HepG2 (cell line): ENCODE data around the gene OOSP1. TPM values are rescaled to one million over a fixed set of nuclear protein-coding genes. Genes with fewer than 3 reads are reported as not detected.

Source experiments
- ATAC-seq: fragments of 200-7000 bp; cut with Tn5 transposase; 3 replicates; pipeline ENCODE4 v1.9.1; 2020; ENCODE audit warnings: mild to moderate bottlenecking, moderate library complexity
- BruUV-seq: library from RNA; stranded (reverse); fragments of 400-500 nt; replicated peaks from 2 replicates; lab custom pipeline; 2021; lab: Mats Ljungman, UMichigan
- CTCF ChIA-PET: fragments of 300-600 bp; formaldehyde crosslinking; extraction: SDS; loops from one replicate; lab custom pipeline; 2021; ENCODE audit warnings: low total read pairs, inconsistent platforms, low intra/inter-chr PET ratio; lab: Yijun Ruan, JAX
- POLR2A ChIA-PET: fragments of 350-600 bp; sonication (Branson Sonifier 250); formaldehyde crosslinking; loops from one replicate; lab custom pipeline; 2020; ENCODE audit warnings: antibody characterized with exemption, inconsistent platforms; lab: Yijun Ruan, JAX
- DNase-seq: peaks from one replicate; pipeline ENCODE4 v3.0.0-alpha.2; 2015; ENCODE audit warnings: low spot score
- FAIRE-seq: peaks from 3 replicates; lab custom pipeline; 2011; peaks lifted over from hg19 to GRCh38; lab: Jason Lieb, UNC
- H2AFZ ChIP-seq: one replicate; pipeline ENCODE4 v1.6.1; 2011; ENCODE audit warnings: low read length, inconsistent platforms
- H3K27ac ChIP-seq: fragments of 300-600 bp; 3 replicates; pipeline ENCODE4 v1.8.0; 2011; ENCODE audit warnings: mixed run types, mild to moderate bottlenecking, mixed read lengths, low read length, inconsistent platforms; ENCODE audit not compliant: insufficient read depth; ENCODE audit errors: extremely low read length
- H3K27me3 ChIP-seq, 2 experiments: fragments of 200-600 bp in 1 of 2; 2 replicates in 1 of 2; 3 replicates in 1 of 2; pipeline versions ENCODE4 v1.6.0 to v1.8.0; 2011; ENCODE audit warnings: low read length in 2 of 2, mild to moderate bottlenecking in 2 of 2, moderate library complexity in 2 of 2, inconsistent platforms in 1 of 2; ENCODE audit not compliant: insufficient read depth in 2 of 2, control insufficient read depth in 1 of 2
- H3K36me3 ChIP-seq, 2 experiments: fragments of 200-600 bp in 1 of 2; replicated peaks in 1 of 2; 2 replicates in 1 of 2; 3 replicates in 1 of 2; pipeline versions ENCODE4 v1.5.1 to v1.8.0; 2011; ENCODE audit warnings: low read length in 2 of 2, inconsistent platforms in 1 of 2; ENCODE audit not compliant: insufficient read depth in 2 of 2, control insufficient read depth in 1 of 2
- H3K4me1 ChIP-seq: 2 replicates; pipeline ENCODE4 v1.5.1; 2012; ENCODE audit warnings: low read length, inconsistent platforms; ENCODE audit not compliant: insufficient read depth
- H3K4me2 ChIP-seq: 2 replicates; pipeline ENCODE4 v1.6.0; 2011; ENCODE audit warnings: low read depth, low read length, inconsistent platforms
- H3K4me3 ChIP-seq, 3 experiments: fragments of 200-600 bp in 1 of 3; sonication (generic), shearing (Covaris generic) in 1 of 3; replicated peaks in 1 of 3; 2 replicates each; pipeline ENCODE4 v1.5.1; 2011 to 2016; ENCODE audit warnings: low read length in 3 of 3, inconsistent platforms in 2 of 3, low read depth in 2 of 3, mild to moderate bottlenecking in 2 of 3, control low read depth in 1 of 3, mixed read lengths in 1 of 3; ENCODE audit not compliant: insufficient read depth in 1 of 3
- H3K79me2 ChIP-seq: one replicate; pipeline ENCODE4 v1.6.1; 2011; ENCODE audit warnings: low read length, inconsistent platforms; ENCODE audit not compliant: insufficient read depth
- H3K9ac ChIP-seq: 2 replicates; pipeline ENCODE4 v1.6.0; 2011; ENCODE audit warnings: mild to moderate bottlenecking, low read depth, low read length, inconsistent platforms; ENCODE audit not compliant: insufficient read depth
- H3K9me3 ChIP-seq: 2 replicates; pipeline ENCODE4 v1.5.1; 2012; ENCODE audit warnings: mild to moderate bottlenecking, low read length
- H4K20me1 ChIP-seq: 2 replicates; pipeline ENCODE4 v1.6.0; 2011; ENCODE audit warnings: inconsistent platforms, mild to moderate bottlenecking, low read length, moderate library complexity; ENCODE audit not compliant: insufficient read depth
- BRF2 ChIP-seq: sonication (generic); formaldehyde crosslinking; IDR thresholded peaks from 2 replicates; pipeline ENCODE4 v1.8.1; 2022; ENCODE audit warnings: mild to moderate bottlenecking, missing genetic modification reagents
- HNF4A ChIP-seq: sonication (generic); formaldehyde crosslinking; IDR thresholded peaks from 2 replicates; pipeline ENCODE4 v1.4.0; 2020; ENCODE audit warnings: missing genetic modification reagents
- HOXD1 ChIP-seq: sonication (generic); formaldehyde crosslinking; IDR thresholded peaks from 2 replicates; pipeline ENCODE4 v1.5.0; 2020; ENCODE audit warnings: missing genetic modification reagents
- KLF6 ChIP-seq: IDR thresholded peaks from 2 replicates; pipeline ENCODE4 v1.8.0; 2016; ENCODE audit warnings: missing biosample characterization, missing genetic modification reagents
- TCF7L2 ChIP-seq: IDR thresholded peaks from 2 replicates; pipeline ENCODE4 v1.6.1; 2011; ENCODE audit warnings: mild to moderate bottlenecking, low read depth, low read length, moderate library complexity
- ZHX1 ChIP-seq: sonication (generic); formaldehyde crosslinking; IDR thresholded peaks from 2 replicates; pipeline ENCODE4 v1.8.1; 2022; ENCODE audit warnings: low read depth, mild to moderate bottlenecking, missing genetic modification reagents
- ZNF782 ChIP-seq: sonication (generic); formaldehyde crosslinking; IDR thresholded peaks from 2 replicates; pipeline ENCODE4 v1.4.0; 2020; ENCODE audit warnings: missing genetic modification reagents, mild to moderate bottlenecking, borderline replicate concordance
- WGBS: methylation state at CpG from one replicate; pipeline ENCODE4 v1.1.6; 2017; ENCODE audit warnings: low lambda C conversion rate; 5-methylcytosine and 5-hydroxymethylcytosine counted together
- in situ Hi-C: cut with HindIII; loops from 2 replicates; pipeline ENCODE4 v1.10.0; 2017; ENCODE audit warnings: low pct_unique_long_range_greater_than_20kb; ENCODE audit not compliant: extremely low pct_ligation_motif_present
- intact Hi-C: fragments of 100-400 bp; cut with micrococcal nuclease; formaldehyde crosslinking; loops from one replicate; pipeline ENCODE4 v1.10.0; 2022; ENCODE audit not compliant: unreplicated experiment
- polyA plus RNA-seq, 8 experiments: library from polyadenylated mRNA; depleted of rRNA in 3 of 8; stranded (reverse) in 7 of 8; unstranded in 1 of 8; fragments of >200 nt; fragmentation: Illumina TruSeq in 4 of 8; extraction: Trizol in 4 of 8; gene quantifications; 2 replicates each; pipeline versions ENCODE4 v1.2.1 to v1.2.3, GENCODE V29; 2011 to 2016; ENCODE audit warnings: low read depth in 4 of 8, missing spikeins in 1 of 8, mixed read lengths in 1 of 8; ENCODE audit not compliant: insufficient read depth in 1 of 8
- total RNA-seq, 5 experiments: library from RNA; depleted of rRNA; stranded (reverse); fragments of >200 nt; fragmentation: Illumina TruSeq; extraction: Trizol; gene quantifications; 2 replicates each; pipeline ENCODE4 v1.2.3, GENCODE V29; 2016; ENCODE audit warnings: low read depth in 1 of 5

The OOSP1 gene
- total and polyA plus RNA-seq, 2 of the 13 experiments (the other 11 are each of a cell fraction or from before 2014, with no cell fraction given), result not detected

- intact Hi-C loops, result no loop called here
- H3K36me3 ChIP-seq, result no peaks in the 10 kb centered on the region
- H3K9ac ChIP-seq, result no peak overlapping the region
- H3K4me3 ChIP-seq, result no peak overlapping the region
- H3K27me3 ChIP-seq, result no peaks in the 10 kb centered on the region; a peak in 1 of 5 replicates
- no peak overlapping the region for H2AFZ ChIP-seq
- H4K20me1 ChIP-seq, result no peaks in the 10 kb centered on the region
- in situ Hi-C loops, result no loop called here
- TF ChIP-seq TCF7L2, result no peak
- no peak for TF ChIP-seq HOXD1 (CRISPR knock-in tag)
- no peak for TF ChIP-seq ZHX1 (CRISPR knock-in tag)
- TF ChIP-seq HNF4A (CRISPR knock-in tag), result no peak
- TF ChIP-seq ZNF782, result no peak
- TF ChIP-seq KLF6 (CRISPR knock-in tag), result no peak
- no peak for TF ChIP-seq BRF2 (CRISPR knock-in tag)
- H3K4me2 ChIP-seq, result no peak overlapping the region
- H3K27ac ChIP-seq, result no peak overlapping the region
- BruUV-seq, result no TSS peak
- no peaks in the 10 kb centered on the region for H3K4me1 ChIP-seq
- ATAC-seq (no peak), FAIRE-seq (no peak), DNase-seq (no peak)
- H3K9me3 ChIP-seq, result no peaks in the 10 kb centered on the region
- POLR2A ChIA-PET, result no interaction called here
- no peaks in the 10 kb centered on the region for H3K79me2 ChIP-seq
- 73% methylated on average over 11 of the region's 11 CpGs for WGBS
- CTCF ChIA-PET, result no interaction called here
Observed at GRCh38 chr11:59899532-59899931, 38.7 kb upstream of the OOSP1 start.
